Measurements from ENCODE around the gene NCOA5.

The NCOA5 gene

DNA sequence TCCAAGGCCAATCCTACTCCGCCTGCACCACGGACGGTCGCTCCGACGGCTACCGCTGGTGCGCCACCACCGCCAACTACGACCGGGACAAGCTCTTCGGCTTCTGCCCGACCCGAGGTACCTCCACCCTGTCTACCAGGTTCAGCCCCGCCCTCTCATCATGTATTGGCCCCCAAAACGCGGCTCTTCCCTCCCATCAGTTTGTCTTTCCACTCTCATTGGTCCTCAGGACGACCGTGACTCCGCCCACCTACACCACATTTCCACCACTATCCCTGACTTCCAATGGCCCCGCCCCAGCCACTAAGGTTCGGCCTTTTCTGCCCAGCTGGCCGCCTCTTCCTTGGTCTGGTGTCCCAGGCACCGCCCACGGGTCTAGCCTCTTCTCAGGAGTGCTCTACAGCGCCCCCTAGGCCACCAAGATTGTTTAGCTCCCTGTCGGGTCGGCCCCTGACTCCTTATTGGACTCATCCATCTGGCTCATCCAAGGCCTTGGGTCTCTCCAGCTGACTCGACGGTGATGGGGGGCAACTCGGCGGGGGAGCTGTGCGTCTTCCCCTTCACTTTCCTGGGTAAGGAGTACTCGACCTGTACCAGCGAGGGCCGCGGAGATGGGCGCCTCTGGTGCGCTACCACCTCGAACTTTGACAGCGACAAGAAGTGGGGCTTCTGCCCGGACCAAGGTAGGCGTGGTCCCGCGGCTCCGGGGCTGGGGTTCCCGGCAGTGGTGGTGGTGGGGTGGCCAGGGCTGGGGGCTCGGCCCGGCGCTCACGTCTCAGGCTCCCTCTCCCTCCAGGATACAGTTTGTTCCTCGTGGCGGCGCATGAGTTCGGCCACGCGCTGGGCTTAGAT is 77.9 kb downstream of the NCOA5 start:
- no peak for DNase-seq
